ENCODE results near the gene MGAT4B. TPM values are rescaled to one million over a fixed set of nuclear protein-coding genes. Genes with fewer than 3 reads are reported as not detected.
"Not testable (repeated sequence)": the region's sequence is repeated elsewhere in the genome, so short reads cannot be mapped to it uniquely, and the experiment has no call there.

MGAT4B gene
- total RNA-seq, result 10 to 100 TPM; 23.7 to 87.6 TPM

GRCh38 chr5:179806250-179807048 is at the start of gene MGAT4B:
TSS of gene MGAT4B (minus strand) at chr5:179806866. CDS start at chr5:179806583, 283 bp downstream.
- Mint-ChIP-seq H3K36me3 (peaks cover under 1 to 6% of the 10 kb centered on the region in 2 donors), H3K27ac (no peak within 1 kb of the TSS), H3K9me3 (no peaks in the 10 kb centered on the region)
- ATAC-seq (peak; percentile 50 to 72), DNase-seq (ENCODE audit: low spot score in 2 of 2) (peak in 1 of 2 donors; percentile 70)

- H3K36me3 Mint-ChIP-seq, result no peaks in the 10 kb centered on the region
- no peaks in the 10 kb centered on the region for H3K9me3 Mint-ChIP-seq
- DNase-seq (ENCODE audit: low spot score in 2 of 2) (no peak), ATAC-seq (no peak)
- H3K27ac Mint-ChIP-seq, result no peak overlapping the region
Observed at GRCh38 chr5:179854356-179854755, 47.7 kb upstream of the MGAT4B start.

- Mint-ChIP-seq H3K36me3 (no peaks in the 10 kb centered on the region), H3K27ac (no peak overlapping the region), H3K9me3 (no peaks in the 10 kb centered on the region)
- DNase-seq (ENCODE audit: low spot score in 2 of 2), result no peak
- ATAC-seq, result no peak
Observed at GRCh38 chr5:179852993-179853547, 46.4 kb upstream of the MGAT4B start.

GRCh38 chr5:179841621-179842020 is 35.0 kb upstream of the MGAT4B start:
- peaks cover 14 to 22% of the 10 kb centered on the region in 2 donors for H3K36me3 Mint-ChIP-seq
- H3K27ac Mint-ChIP-seq, result peak overlapping the region in 1 of 2 donors; percentile 68
- no peak for ATAC-seq
- no peak for DNase-seq (ENCODE audit: low spot score in 2 of 2)
- H3K9me3 Mint-ChIP-seq, result peaks cover 0 to 5% of the 10 kb centered on the region in 2 donors

- Mint-ChIP-seq H3K9me3 (peaks cover 0 to 5% of the 10 kb centered on the region in 2 donors), H3K36me3 (peaks cover 22% of the 10 kb centered on the region in 2 donors), H3K27ac (peak overlapping the region in 1 of 2 donors; percentile 84)
- no peak for ATAC-seq
- no peak for DNase-seq (ENCODE audit: low spot score in 2 of 2)
Observed at GRCh38 chr5:179840766-179841165, 34.1 kb upstream of the MGAT4B start.

GRCh38 chr5:179840321-179840720 is 33.7 kb upstream of the MGAT4B start:
- H3K27ac Mint-ChIP-seq, result peak overlapping the region; percentile 65 to 84

GRCh38 chr5:179839328-179840256 is 32.9 kb upstream of the MGAT4B start:
- ATAC-seq, result no peak
- peak overlapping the region; percentile 44 to 84 for H3K27ac Mint-ChIP-seq
- peaks cover 16 to 21% of the 10 kb centered on the region in 2 donors for H3K36me3 Mint-ChIP-seq
- no peak for DNase-seq (ENCODE audit: low spot score in 2 of 2)
- no peaks in the 10 kb centered on the region for H3K9me3 Mint-ChIP-seq

More at GRCh38 chr5:179840321-179840720, 33.7 kb upstream of the MGAT4B start:
- DNase-seq (ENCODE audit: low spot score in 2 of 2), result no peak
- peaks cover 0 to 5% of the 10 kb centered on the region in 2 donors for H3K9me3 Mint-ChIP-seq
- H3K36me3 Mint-ChIP-seq, result peaks cover 22 to 25% of the 10 kb centered on the region in 2 donors
- ATAC-seq, result no peak

- peaks cover 30 to 34% of the 10 kb centered on the region in 2 donors for H3K36me3 Mint-ChIP-seq
- no peaks in the 10 kb centered on the region for H3K9me3 Mint-ChIP-seq
- H3K27ac Mint-ChIP-seq, result peak overlapping the region; percentile 79 to 94
- ATAC-seq, result no peak
- DNase-seq (ENCODE audit: low spot score in 2 of 2), result no peak
Observed at GRCh38 chr5:179837076-179838011, 30.7 kb upstream of the MGAT4B start.

GRCh38 chr5:179836225-179837019 is 29.8 kb upstream of the MGAT4B start:
- ATAC-seq (peak; percentile 91 to 93), DNase-seq (ENCODE audit: low spot score in 2 of 2) (no peak)
- no peaks in the 10 kb centered on the region for H3K9me3 Mint-ChIP-seq
- peaks cover 30 to 34% of the 10 kb centered on the region in 2 donors for H3K36me3 Mint-ChIP-seq
- H3K27ac Mint-ChIP-seq, result peak overlapping the region; percentile 79 to 94

GRCh38 chr5:179834871-179835270 is 28.2 kb upstream of the MGAT4B start:
- not testable (repeated sequence) for ATAC-seq; H3K27ac Mint-ChIP-seq; DNase-seq (ENCODE audit: low spot score in 2 of 2); H3K9me3 Mint-ChIP-seq
- peaks cover 38 to 48% of the 10 kb centered on the region in 2 donors for H3K36me3 Mint-ChIP-seq

GRCh38 chr5:179834120-179834519 is 27.5 kb upstream of the MGAT4B start:
- H3K9me3 Mint-ChIP-seq, result no peaks in the 10 kb centered on the region
- no peak overlapping the region for H3K27ac Mint-ChIP-seq
- peaks cover 46 to 56% of the 10 kb centered on the region in 2 donors for H3K36me3 Mint-ChIP-seq

GRCh38 chr5:179833709-179834070 is 27.0 kb upstream of the MGAT4B start:
- DNase-seq (ENCODE audit: low spot score in 2 of 2), result no peak
- Mint-ChIP-seq H3K36me3 (peaks cover 50 to 60% of the 10 kb centered on the region in 2 donors), H3K27ac (no peak overlapping the region), H3K9me3 (no peaks in the 10 kb centered on the region)
- no peak for ATAC-seq

More at GRCh38 chr5:179834120-179834519, 27.5 kb upstream of the MGAT4B start:
- no peak for ATAC-seq
- DNase-seq (ENCODE audit: low spot score in 2 of 2), result no peak

GRCh38 chr5:179833056-179833708 is 26.5 kb upstream of the MGAT4B start:
- H3K9me3 Mint-ChIP-seq, result no peaks in the 10 kb centered on the region
- ATAC-seq, result no peak

GRCh38 chr5:179832039-179832745 is 25.5 kb upstream of the MGAT4B start:
- H3K27ac Mint-ChIP-seq, result peak overlapping the region; percentile 66 to 77
- H3K36me3 Mint-ChIP-seq, result peaks cover 55 to 70% of the 10 kb centered on the region in 2 donors
- no peaks in the 10 kb centered on the region for H3K9me3 Mint-ChIP-seq
- ATAC-seq, result no peak
- no peak for DNase-seq (ENCODE audit: low spot score in 2 of 2)

More at GRCh38 chr5:179833056-179833708, 26.5 kb upstream of the MGAT4B start:
- no peak for DNase-seq (ENCODE audit: low spot score in 2 of 2)
- Mint-ChIP-seq H3K27ac (no peak overlapping the region), H3K36me3 (peaks cover 52 to 64% of the 10 kb centered on the region in 2 donors)
